Mucosa of stomach (tissue), 1 donor: ENCODE data around the gene ODF2L.

Experiments used
- H3K27me3 ChIP-seq: one replicate; pipeline ENCODE4 v1.7.0; 2013; ENCODE audit warnings: mild to moderate bottlenecking, low read length; ENCODE audit not compliant: control insufficient read depth, insufficient read depth
- H3K36me3 ChIP-seq: one replicate; pipeline ENCODE4 v1.7.0; 2013; ENCODE audit warnings: low read length; ENCODE audit not compliant: control insufficient read depth, insufficient read depth
- H3K4me1 ChIP-seq: one replicate; pipeline ENCODE4 v1.7.0; 2013; ENCODE audit warnings: mild to moderate bottlenecking, low read length; ENCODE audit not compliant: control insufficient read depth, insufficient read depth
- H3K4me3 ChIP-seq: one replicate; pipeline ENCODE4 v1.7.0; 2013; ENCODE audit warnings: low read length
- H3K9ac ChIP-seq: one replicate; pipeline ENCODE4 v1.7.0; 2013; ENCODE audit warnings: mild to moderate bottlenecking, low read length, moderate library complexity
- H3K9me3 ChIP-seq: one replicate; pipeline ENCODE4 v1.7.0; 2013; ENCODE audit warnings: mild to moderate bottlenecking, low read length, moderate library complexity; ENCODE audit not compliant: control insufficient read depth
- donor health status: Pancreatic carcinoma.

Gene ODF2L, protein sequence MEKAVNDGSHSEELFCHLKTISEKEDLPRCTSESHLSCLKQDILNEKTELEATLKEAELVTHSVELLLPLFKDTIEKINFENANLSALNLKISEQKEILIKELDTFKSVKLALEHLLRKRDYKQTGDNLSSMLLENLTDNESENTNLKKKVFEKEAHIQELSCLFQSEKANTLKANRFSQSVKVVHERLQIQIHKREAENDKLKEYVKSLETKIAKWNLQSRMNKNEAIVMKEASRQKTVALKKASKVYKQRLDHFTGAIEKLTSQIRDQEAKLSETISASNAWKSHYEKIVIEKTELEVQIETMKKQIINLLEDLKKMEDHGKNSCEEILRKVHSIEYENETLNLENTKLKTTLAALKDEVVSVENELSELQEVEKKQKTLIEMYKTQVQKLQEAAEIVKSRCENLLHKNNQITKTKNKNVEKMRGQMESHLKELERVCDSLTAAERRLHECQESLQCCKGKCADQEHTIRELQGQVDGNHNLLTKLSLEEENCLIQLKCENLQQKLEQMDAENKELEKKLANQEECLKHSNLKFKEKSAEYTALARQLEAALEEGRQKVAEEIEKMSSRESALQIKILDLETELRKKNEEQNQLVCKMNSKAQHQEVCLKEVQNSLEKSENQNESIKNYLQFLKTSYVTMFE

GRCh38 chr1:86395751-86396497 is at the start of gene ODF2L:
TSS of gene ODF2L (minus strand) at chr1:86396323. CDS start at chr1:86387027, 9,296 bp downstream.
- peaks cover 5% of the 10 kb centered on the region for H3K27me3 ChIP-seq

GRCh38 chr1:86445919-86446318 is 49.8 kb upstream of the ODF2L start:
- Histone ChIP-seq H3K36me3 (no peaks in the 10 kb centered on the region), H3K27me3 (peaks cover 31% of the 10 kb centered on the region), H3K4me3 (no peak overlapping the region), H3K9me3 (no peaks in the 10 kb centered on the region), H3K9ac (no peak overlapping the region), H3K4me1 (no peaks in the 10 kb centered on the region)

More at GRCh38 chr1:86395751-86396497, at the start of gene ODF2L:
- no peaks in the 10 kb centered on the region for H3K36me3 ChIP-seq
- peaks cover 6% of the 10 kb centered on the region for H3K4me1 ChIP-seq
- H3K4me3 ChIP-seq, result peak within 1 kb of the TSS; percentile 92
- H3K9ac ChIP-seq, result peak within 1 kb of the TSS; percentile 86
- no peaks in the 10 kb centered on the region for H3K9me3 ChIP-seq

DNA sequence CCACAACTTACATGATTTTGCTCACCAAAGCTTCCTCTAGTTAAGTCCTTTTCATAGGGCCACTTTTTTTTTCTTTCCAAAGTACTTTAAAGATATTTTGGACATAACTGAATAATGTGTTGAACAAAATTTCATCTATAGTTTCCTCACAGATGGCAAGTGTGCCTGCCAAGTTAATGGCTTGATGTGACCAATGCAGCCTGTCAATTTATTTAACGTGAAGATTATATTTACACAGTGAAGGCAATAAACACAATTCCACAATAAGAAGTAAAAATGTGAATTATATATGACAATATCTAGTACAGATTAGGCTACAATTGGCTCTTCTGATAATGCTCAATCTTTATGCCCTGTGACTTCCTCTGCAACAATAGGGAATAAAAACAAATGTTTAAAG is 45.9 kb upstream of the ODF2L start:
- Histone ChIP-seq H3K9ac (no peak overlapping the region), H3K4me1 (no peaks in the 10 kb centered on the region), H3K9me3 (no peaks in the 10 kb centered on the region), H3K36me3 (no peaks in the 10 kb centered on the region), H3K4me3 (no peak overlapping the region), H3K27me3 (peaks cover 53% of the 10 kb centered on the region)

DNA sequence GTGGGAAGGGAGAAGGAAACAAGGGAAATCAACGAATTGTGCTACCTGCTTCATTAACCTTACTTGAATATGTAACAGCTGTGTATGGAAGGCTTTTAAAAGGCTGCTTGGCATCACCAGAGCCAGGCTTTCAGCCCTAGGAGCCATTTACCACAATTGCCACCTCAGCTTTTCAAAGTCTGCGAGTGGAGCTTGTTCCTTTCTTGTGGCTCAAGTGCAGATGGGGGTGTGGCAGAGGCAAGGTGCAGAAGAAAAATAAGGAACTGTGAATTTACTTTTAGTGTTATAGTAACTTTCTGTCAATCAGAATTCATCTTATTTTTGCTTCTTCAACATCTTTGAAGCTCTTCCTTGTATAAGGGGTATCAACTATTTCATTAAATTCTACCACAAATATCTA is 45.5 kb upstream of the ODF2L start:
- Histone ChIP-seq H3K4me3 (no peak overlapping the region), H3K27me3 (peaks cover 57% of the 10 kb centered on the region), H3K9ac (no peak overlapping the region), H3K9me3 (no peaks in the 10 kb centered on the region), H3K4me1 (no peaks in the 10 kb centered on the region), H3K36me3 (no peaks in the 10 kb centered on the region)

DNA sequence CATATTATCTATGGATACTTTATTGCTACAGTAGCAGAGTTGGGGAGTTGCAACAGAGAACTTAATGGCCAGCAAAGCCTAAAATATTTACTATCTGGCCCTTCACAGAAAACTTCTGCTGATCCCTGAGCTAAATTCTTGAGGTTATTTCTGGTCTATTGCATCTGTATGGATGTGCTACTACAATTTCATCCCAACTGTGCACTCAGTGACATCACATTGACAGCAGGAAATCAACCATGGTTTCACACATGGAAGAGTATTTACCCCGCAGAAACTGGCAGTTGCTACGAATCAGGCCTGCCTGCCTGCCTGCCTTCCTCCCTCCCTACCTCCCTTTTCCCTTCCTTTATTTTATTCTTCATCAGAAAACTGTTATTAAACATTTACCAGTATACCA is 39.9 kb upstream of the ODF2L start:
- no peak overlapping the region for H3K4me3 ChIP-seq
- no peaks in the 10 kb centered on the region for H3K36me3 ChIP-seq
- H3K27me3 ChIP-seq, result peaks cover 66% of the 10 kb centered on the region
- peaks cover 7% of the 10 kb centered on the region for H3K4me1 ChIP-seq
- no peaks in the 10 kb centered on the region for H3K9me3 ChIP-seq
- no peak overlapping the region for H3K9ac ChIP-seq

GRCh38 chr1:86435327-86435726 is 39.2 kb upstream of the ODF2L start:
- peaks cover 7% of the 10 kb centered on the region for H3K4me1 ChIP-seq
- no peak overlapping the region for H3K9ac ChIP-seq
- no peak overlapping the region for H3K4me3 ChIP-seq
- H3K27me3 ChIP-seq, result peaks cover 65% of the 10 kb centered on the region
- no peaks in the 10 kb centered on the region for H3K36me3 ChIP-seq
- no peaks in the 10 kb centered on the region for H3K9me3 ChIP-seq

- H3K4me1 ChIP-seq, result peaks cover 17% of the 10 kb centered on the region
- no peaks in the 10 kb centered on the region for H3K36me3 ChIP-seq
- no peak overlapping the region for H3K9ac ChIP-seq
- no peaks in the 10 kb centered on the region for H3K9me3 ChIP-seq
- H3K4me3 ChIP-seq, result no peak overlapping the region
- H3K27me3 ChIP-seq, result peaks cover 64% of the 10 kb centered on the region
Measured at GRCh38 chr1:86434059-86434458, 37.9 kb upstream of the ODF2L start.

GRCh38 chr1:86430376-86430775 is 34.3 kb upstream of the ODF2L start:
- Histone ChIP-seq H3K9me3 (no peaks in the 10 kb centered on the region), H3K27me3 (peaks cover 47% of the 10 kb centered on the region), H3K4me3 (no peak overlapping the region), H3K9ac (no peak overlapping the region), H3K36me3 (no peaks in the 10 kb centered on the region), H3K4me1 (peaks cover 17% of the 10 kb centered on the region)

- peaks cover 47% of the 10 kb centered on the region for H3K27me3 ChIP-seq
- H3K9ac ChIP-seq, result no peak overlapping the region
- peaks cover 11% of the 10 kb centered on the region for H3K4me1 ChIP-seq
- no peaks in the 10 kb centered on the region for H3K36me3 ChIP-seq
- no peak overlapping the region for H3K4me3 ChIP-seq
- H3K9me3 ChIP-seq, result no peaks in the 10 kb centered on the region
Measured at GRCh38 chr1:86429835-86430234, 33.7 kb upstream of the ODF2L start.

- H3K27me3 ChIP-seq, result peaks cover 53% of the 10 kb centered on the region
- no peak overlapping the region for H3K9ac ChIP-seq
- peaks cover 10% of the 10 kb centered on the region for H3K4me1 ChIP-seq
- no peak overlapping the region for H3K4me3 ChIP-seq
- H3K36me3 ChIP-seq, result no peaks in the 10 kb centered on the region
- H3K9me3 ChIP-seq, result no peaks in the 10 kb centered on the region
Measured at GRCh38 chr1:86429122-86429725, 33.1 kb upstream of the ODF2L start.

GRCh38 chr1:86423873-86424272 is 27.8 kb upstream of the ODF2L start, which contains the start of gene CLCA2:
TSS of gene CLCA2 (plus strand) at chr1:86424171. CDS start at chr1:86424248, 77 bp downstream.
- H3K27me3 ChIP-seq, result peaks cover 47% of the 10 kb centered on the region
- no peak within 1 kb of the TSS for H3K9ac ChIP-seq
- no peak within 1 kb of the TSS for H3K4me3 ChIP-seq
- H3K36me3 ChIP-seq, result no peaks in the 10 kb centered on the region
- H3K9me3 ChIP-seq, result no peaks in the 10 kb centered on the region
- peaks cover 10% of the 10 kb centered on the region for H3K4me1 ChIP-seq
